CD4-positive, alpha-beta T cell treated with Interleukin-4 for 1 hour (primary cell): ENCODE measurements around the gene ZNF200.
A peak's percentile ranks its signal among the peaks of the same experiment; 100 is the strongest.
"Not testable (repeated sequence)": the region's sequence is repeated elsewhere in the genome, so short reads cannot be mapped to it uniquely, and the experiment has no call there.

Experiments
- DNase-seq, 2 donors: peaks; one replicate each; pipeline ENCODE4 v3.0.0-alpha.2; 2020 to 2022

ZNF200 gene

DNA sequence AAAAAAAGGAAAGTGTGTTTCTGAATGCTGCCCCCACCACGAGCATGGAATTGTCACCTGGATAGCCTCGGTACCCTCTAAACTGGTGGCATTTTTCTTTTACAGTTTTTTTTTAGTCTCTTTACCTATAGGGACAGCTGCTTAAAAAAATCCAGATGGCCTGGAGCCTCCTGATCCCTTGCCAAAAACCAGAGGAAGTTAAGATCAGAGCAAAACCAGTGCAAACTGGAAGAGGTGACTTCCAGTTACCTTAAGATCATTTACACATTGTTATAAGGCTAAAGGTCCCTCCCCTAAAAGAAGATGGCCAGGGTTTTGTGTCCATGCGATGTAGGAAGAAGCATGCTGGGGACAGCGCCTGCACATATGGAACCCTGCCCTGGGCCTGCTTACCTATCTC is 18.0 kb upstream of the ZNF200 start:
- no peak for DNase-seq

GRCh38 chr16:3249451-3249850 is 14.5 kb upstream of the ZNF200 start:
- no peak for DNase-seq

- DNase-seq = no peak
Measured at GRCh38 chr16:3249020-3249419, 14.1 kb upstream of the ZNF200 start.

- no peak for DNase-seq
Measured at GRCh38 chr16:3248596-3248995, 13.6 kb upstream of the ZNF200 start.

- no peak for DNase-seq
Measured at GRCh38 chr16:3246876-3247275, 11.9 kb upstream of the ZNF200 start.

- no peak for DNase-seq
Measured at GRCh38 chr16:3246002-3246401, 11.0 kb upstream of the ZNF200 start.

- no peak for DNase-seq
Measured at GRCh38 chr16:3243882-3244281, 8.9 kb upstream of the ZNF200 start.

DNA sequence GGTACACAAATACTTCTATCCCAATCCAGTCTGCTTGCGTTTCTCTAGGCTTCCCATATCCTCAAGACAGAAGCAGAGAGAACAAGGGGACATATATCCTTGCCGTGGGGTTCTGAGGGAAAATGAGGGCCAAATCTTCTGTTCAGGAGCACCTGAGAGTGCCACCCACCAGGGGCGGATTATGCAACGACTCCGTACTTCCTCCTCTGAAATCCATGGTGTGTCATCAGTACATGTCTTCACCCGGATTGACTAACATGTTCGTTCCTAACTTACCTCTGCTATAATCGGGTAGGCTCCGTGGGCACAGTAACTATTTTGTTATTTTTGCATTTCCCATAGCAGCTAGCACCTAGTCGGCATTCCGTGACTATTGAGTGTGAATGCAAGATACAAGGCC is 7.8 kb upstream of the ZNF200 start:
- peak in 1 of 2 donors; percentile 21 for DNase-seq

- DNase-seq = no peak
Measured at GRCh38 chr16:3241761-3242160, 6.8 kb upstream of the ZNF200 start.

- peak; percentile 46 to 63 for DNase-seq
Measured at GRCh38 chr16:3235856-3236669, 1.1 kb upstream of the ZNF200 start.

GRCh38 chr16:3234543-3234856 is 458 bp downstream of the ZNF200 start:
- no peak for DNase-seq

- DNase-seq = no peak
Measured at GRCh38 chr16:3223913-3224515, 10.9 kb downstream of the ZNF200 start.

GRCh38 chr16:3220839-3221238 is 14.1 kb downstream of the ZNF200 start:
- no peak for DNase-seq

- DNase-seq = no peak
Measured at GRCh38 chr16:3216263-3216640, 18.7 kb downstream of the ZNF200 start.

DNA sequence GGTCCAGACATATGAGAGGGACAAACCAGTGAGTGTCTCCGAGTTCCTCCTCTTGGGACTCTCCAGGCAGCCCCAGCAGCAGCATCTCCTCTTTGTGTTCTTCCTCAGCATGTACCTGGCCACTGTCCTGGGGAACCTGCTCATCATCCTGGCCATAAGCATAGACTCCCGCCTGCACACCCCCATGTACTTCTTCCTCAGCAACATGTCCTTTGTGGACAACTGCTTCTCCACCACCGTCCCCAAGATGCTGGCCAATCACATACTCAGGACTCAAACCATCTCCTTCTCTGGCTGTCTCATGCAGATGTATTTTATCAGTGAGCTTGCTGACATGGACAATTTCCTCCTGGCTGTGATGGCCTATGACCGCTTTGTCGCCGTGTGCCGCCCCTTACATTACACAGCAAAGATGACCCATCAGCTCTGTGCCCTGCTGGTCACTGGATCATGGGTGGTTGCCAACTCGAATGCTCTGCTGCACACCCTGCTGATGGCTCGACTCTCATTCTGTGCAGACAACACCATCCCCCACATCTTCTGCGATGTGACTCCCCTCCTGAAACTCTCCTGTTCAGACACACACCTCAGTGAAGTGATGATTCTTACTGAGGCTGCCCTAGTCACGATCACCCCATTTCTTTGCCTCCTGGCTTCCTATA is 19.2 kb downstream of the ZNF200 start:
- DNase-seq = no peak

DNA sequence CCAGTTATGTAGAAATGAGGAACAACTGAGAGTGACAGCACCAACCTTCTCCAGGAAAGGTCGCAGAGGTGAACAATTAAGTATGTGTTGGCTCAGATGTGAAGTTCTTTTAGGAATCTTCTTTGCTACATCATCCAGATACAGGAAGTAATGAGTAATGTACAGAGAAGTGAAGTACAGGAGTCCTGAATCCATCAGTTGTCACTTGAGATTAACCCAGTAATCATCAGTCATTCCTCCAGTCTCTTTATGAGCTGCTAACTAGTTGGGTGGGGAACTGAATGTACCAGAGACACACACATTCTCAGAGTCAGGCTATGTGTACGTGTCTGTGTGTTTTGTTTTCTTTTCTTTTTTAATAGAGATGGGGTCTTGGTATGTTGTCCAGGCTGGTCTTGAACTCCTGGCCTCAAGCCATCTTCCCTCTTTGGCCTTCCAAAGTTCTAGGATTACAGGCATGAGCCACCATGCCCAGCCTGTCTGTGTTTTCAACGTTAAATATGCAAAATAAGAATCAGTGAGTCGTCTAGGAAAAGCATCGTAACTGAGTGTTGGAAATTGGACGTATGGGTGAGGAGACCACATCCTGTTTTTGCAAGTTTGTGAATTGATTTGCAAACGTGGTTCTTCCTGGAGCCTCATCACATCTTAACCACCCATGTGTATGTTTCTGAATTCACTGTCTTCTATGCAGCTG is 19.9 kb downstream of the ZNF200 start:
- DNase-seq = peak; percentile 57 to 70

GRCh38 chr16:3212567-3212966 is 22.4 kb downstream of the ZNF200 start:
- DNase-seq = no peak

GRCh38 chr16:3212006-3212405 is 23.0 kb downstream of the ZNF200 start:
- no peak for DNase-seq

DNA sequence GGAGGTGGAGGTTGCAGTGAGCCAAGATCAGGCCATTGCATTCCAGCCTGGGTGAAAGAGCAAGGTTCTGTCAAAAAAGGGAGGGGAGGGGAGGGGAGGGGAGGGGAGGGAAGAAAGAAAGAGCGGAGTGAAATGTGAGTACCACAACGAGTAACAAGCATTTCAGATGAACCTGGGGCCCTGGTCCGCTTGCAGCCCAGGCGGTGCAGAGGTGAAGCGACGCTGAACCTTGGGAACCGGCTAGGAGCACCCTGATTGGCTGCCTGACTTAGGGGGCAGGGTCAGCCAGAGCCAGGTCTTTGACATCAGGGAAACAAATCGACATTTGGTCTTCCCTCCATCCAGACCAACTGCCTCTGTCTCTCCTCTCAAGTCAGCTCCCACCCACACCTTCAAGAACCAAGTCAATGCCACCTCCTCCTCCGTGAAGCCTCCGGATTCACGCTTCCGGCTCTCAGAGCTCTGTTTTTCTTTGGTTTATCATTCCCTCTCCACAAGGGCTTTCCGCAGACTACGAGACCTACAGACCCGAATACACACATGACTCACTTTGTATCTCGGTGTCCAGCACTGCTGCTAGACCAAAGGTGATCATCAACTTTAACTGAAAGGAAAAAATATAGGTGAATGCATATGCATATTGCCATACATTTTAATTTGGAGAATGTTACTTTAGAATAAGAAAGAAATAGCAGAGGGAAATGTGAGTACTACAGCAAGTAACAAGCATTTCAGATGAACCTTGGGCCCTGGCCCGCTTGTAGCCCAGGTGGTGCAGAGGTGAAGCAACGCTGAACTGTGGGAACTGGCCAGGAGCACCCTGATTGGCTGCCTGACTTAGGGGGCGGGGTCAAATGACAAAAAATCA is 27.6 kb downstream of the ZNF200 start:
- no peak for DNase-seq

DNA sequence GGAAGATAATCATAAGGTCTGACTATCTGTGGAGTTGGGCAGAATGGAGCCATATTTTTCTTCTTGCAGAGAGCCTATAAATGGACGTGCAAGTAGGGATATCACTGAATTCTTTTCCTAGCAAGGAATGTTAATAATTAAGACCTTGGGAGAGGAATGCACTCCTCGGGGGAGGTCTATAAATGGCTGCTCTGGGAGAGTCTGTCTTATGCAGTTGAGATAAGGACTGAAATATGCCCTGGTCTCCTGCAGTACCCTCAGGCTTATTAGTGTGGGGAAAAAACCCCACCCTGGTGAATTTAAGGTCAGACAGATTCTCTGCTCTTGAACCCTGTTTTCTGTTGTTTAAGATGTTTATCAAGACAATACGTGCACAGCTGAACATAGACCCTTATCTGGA is 29.0 kb downstream of the ZNF200 start:
- DNase-seq = not testable (repeated sequence)

GRCh38 chr16:3202903-3203539 is 31.9 kb downstream of the ZNF200 start:
- no peak for DNase-seq
